Heart left ventricle (tissue), 16 donors: ENCODE data around the gene NIBAN1. TPM values are rescaled to one million over a fixed set of nuclear protein-coding genes. Genes with fewer than 3 reads are reported as not detected.

ENCODE experiments used
- ATAC-seq, 4 donors: fragments of 200-7000 bp; cut with Tn5 transposase; one replicate each; pipeline ENCODE4 v1.9.1; 2020 to 2022; ENCODE audit warnings: moderate library complexity in 4 of 4, mild to moderate bottlenecking in 3 of 4, moderate number of reproducible peaks in 1 of 4
- DNase-seq, 5 donors: peaks; one replicate each; pipeline ENCODE4 v3.0.0-alpha.2; 2020
- H3K27ac ChIP-seq, 12 donors: fragments of 200-600 bp; sonication (generic) in 4 of 12; one replicate each; pipeline versions ENCODE4 v1.5.0 to v1.8.0; 2016 to 2022; ENCODE audit warnings: mild to moderate bottlenecking in 2 of 12
- H3K27me3 ChIP-seq, 9 donors: fragments of 200-600 bp; sonication (generic) in 2 of 9; one replicate each; pipeline versions ENCODE4 v1.5.1 to v1.8.0; 2016 to 2022; ENCODE audit warnings: mild to moderate bottlenecking in 3 of 9
- H3K36me3 ChIP-seq, 9 donors: fragments of 200-600 bp; sonication (generic) in 2 of 9; one replicate each; pipeline versions ENCODE4 v1.5.0 to v1.8.0; 2018 to 2022; ENCODE audit warnings: mild to moderate bottlenecking in 2 of 9
- H3K4me1 ChIP-seq, 12 donors: fragments of 200-600 bp; sonication (generic) in 4 of 12; one replicate each; pipeline versions ENCODE4 v1.5.0 to v1.8.0; 2016 to 2022; ENCODE audit warnings: mild to moderate bottlenecking in 3 of 12
- H3K4me3 ChIP-seq, 12 donors: fragments of 200-600 bp; sonication (generic) in 4 of 12; one replicate each; pipeline versions ENCODE4 v1.5.0 to v1.8.0; 2017 to 2022; ENCODE audit warnings: mild to moderate bottlenecking in 9 of 12, moderate library complexity in 4 of 12
- H3K9me3 ChIP-seq, 12 donors: fragments of 200-600 bp; sonication (generic) in 4 of 12; one replicate each; pipeline versions ENCODE4 v1.5.0 to v1.8.0; 2016 to 2022; ENCODE audit warnings: mild to moderate bottlenecking in 1 of 12
- CTCF ChIP-seq, 12 donors: fragments of 200-600 bp; sonication (generic) in 4 of 12; IDR thresholded peaks; one replicate each; pipeline versions ENCODE4 v1.5.0 to v1.8.0; 2018 to 2022; ENCODE audit warnings: antibody characterized with exemption in 12 of 12, mild to moderate bottlenecking in 5 of 12
- POLR2A ChIP-seq, 2 donors: fragments of 450-650 bp; IDR thresholded peaks; one replicate each; pipeline ENCODE4 v1.6.1; 2017; ENCODE audit warnings: antibody characterized with exemption in 2 of 2, mild to moderate bottlenecking in 2 of 2, moderate library complexity in 2 of 2
- WGBS, 4 donors: extraction: QIAGEN DNeasy Blood & Tissue Kit in 2 of 4; methylation state at CpG; one replicate each; pipeline versions ENCODE4 v1.1.5 to v1.1.7; 2013 to 2018; 5-methylcytosine and 5-hydroxymethylcytosine counted together
- intact Hi-C, 10 donors: fragments of 100-400 bp; cut with DNase I; formaldehyde crosslinking; loops; one replicate each; pipeline versions ENCODE4 v1.11.1 to v1.14.2; 2022
- polyA plus RNA-seq, 2 donors: library from polyadenylated mRNA; stranded (reverse); fragments of 200-250 nt; gene quantifications; one replicate each; pipeline ENCODE4 v1.2.3, GENCODE V29; 2013
- total RNA-seq, 9 donors: library from RNA; depleted of rRNA in 2 of 9; stranded (reverse); fragments of >200 nt in 2 of 9; fragmentation: NEBNext Ultra II Directional in 3 of 9; extraction: Animal tissue kit (Norgen Biotek cat#: 25700) in 3 of 9; gene quantifications; one replicate each; pipeline versions ENCODE4 v1.1.0 to v1.2.4, GENCODE V29; 2016 to 2023
- donor health status: ischemic (EF 13 %, LVEDD 7.1; RV severe dilation, severe dysfunction).
- donor health status: healthy with polysubstance abuse.
- donor health status: DM: no; HTN: yes; CAD: no.
- donor health status: DM: no; HTN: no; CAD: no.
- donor health status: ischemic (EF 25% LVEDD 6.9; RV normal size, moderate dysfunction).
- donor health status: ischemic (EF 25% LVEDD 5.7; RV mildly dilated, moderate dysfunction).
- donor health status: healthy.
- donor health status: DM: yes; HTN: yes; CAD: no.
- donor health status: ischemic (EF 35%, LVEDD 5.7; RV mildly dilated, moderate dysfunction).
- donor health status: nonischemic (EF 11% LVEDD 7.7; RV severe dilation, severe dysfunction).
- donor health status: DM: yes; HTN: yes; CAD: no.
- donor health status: PGD.
- donor health status: ischemic (EF 29% LVEDD 5.4; RV normal size, mild dysfunction).
- donor health status: nonischemic (EF 23%, LVEDD 6.1; RV moderate dilation, normal function).

Gene NIBAN1
- total and polyA plus RNA-seq, 11 donors, result 86.0 to 609 (median 278) TPM

- no peaks in the 10 kb centered on the region for H3K27me3 ChIP-seq
- WGBS, 4 donors, result 93 to 96% (median 94%) methylated on average over 7 of the region's 7 CpGs
- no peak for ATAC-seq
- intact Hi-C loops, result loop anchor here in 1 of 10 donors (5.0 kb wide), 1 partner anchor 50 kb away; no protein-coding TSS in a partner anchor
- H3K36me3 ChIP-seq, result peaks cover 0 to 14% (median 0%) of the 10 kb centered on the region in 9 donors
- no peak for TF ChIP-seq CTCF (IDR thresholded peaks at IDR 0.05)
- no peak for TF ChIP-seq POLR2A (IDR thresholded peaks at IDR 0.05)
- no peak for DNase-seq
- H3K27ac ChIP-seq, result no peak overlapping the region
- no peaks in the 10 kb centered on the region for H3K9me3 ChIP-seq
- no peak overlapping the region for H3K4me3 ChIP-seq
- peaks cover 0 to 75% (median 34%) of the 10 kb centered on the region in 12 donors for H3K4me1 ChIP-seq
Measured at GRCh38 chr1:184932319-184932718, 42.0 kb downstream of the NIBAN1 start.

- Histone ChIP-seq H3K27me3 (no peaks in the 10 kb centered on the region), H3K4me3 (no peak overlapping the region), H3K36me3 (peaks cover 0 to 17% (median 0%) of the 10 kb centered on the region in 9 donors), H3K9me3 (peaks cover 0 to 4% (median 0%) of the 10 kb centered on the region in 12 donors), H3K27ac (no peak overlapping the region), H3K4me1 (peaks cover 0 to 68% (median 28%) of the 10 kb centered on the region in 12 donors)
- no peak for TF ChIP-seq CTCF (IDR thresholded peaks at IDR 0.05)
- TF ChIP-seq POLR2A (IDR thresholded peaks at IDR 0.05), result no peak
- intact Hi-C loops, result loop anchor here in 1 of 10 donors (5.0 kb wide), 1 partner anchor 49 kb away; no protein-coding TSS in a partner anchor
- no peak for DNase-seq
- WGBS, 4 donors, result 68 to 83% (median 74%) methylated on average over 1 of the region's 1 CpG
- no peak for ATAC-seq
Measured at GRCh38 chr1:184931566-184931965, 42.7 kb downstream of the NIBAN1 start.

GRCh38 chr1:184930645-184931044 lies 43.7 kb downstream of the NIBAN1 start:
- ATAC-seq (peak in 1 of 4 donors; percentile 28), DNase-seq (no peak)
- no peak overlapping the region for H3K4me3 ChIP-seq
- no peak for TF ChIP-seq CTCF (IDR thresholded peaks at IDR 0.05)
- peaks cover 0 to 5% (median 0%) of the 10 kb centered on the region in 12 donors for H3K9me3 ChIP-seq
- H3K27me3 ChIP-seq, result no peaks in the 10 kb centered on the region
- peaks cover 0 to 17% (median 0%) of the 10 kb centered on the region in 9 donors for H3K36me3 ChIP-seq
- 72 to 79% (median 75%) methylated on average over 3 of the region's 3 CpGs for WGBS, 4 donors
- peak overlapping the region in 6 of 12 donors; percentile 17 to 53 (median 24) for H3K27ac ChIP-seq
- H3K4me1 ChIP-seq, result peaks cover 0 to 59% (median 19%) of the 10 kb centered on the region in 12 donors
- intact Hi-C loops, result loop anchor here in 1 of 10 donors (5.0 kb wide), 1 partner anchor 48 kb away; no protein-coding TSS in a partner anchor

- H3K4me1 ChIP-seq, result peaks cover 0 to 54% (median 17%) of the 10 kb centered on the region in 12 donors
- DNase-seq (no peak), ATAC-seq (peak in 3 of 4 donors; percentile 16 to 53 (median 40))
- peaks cover 0 to 5% (median 0%) of the 10 kb centered on the region in 12 donors for H3K9me3 ChIP-seq
- peaks cover 0 to 17% (median 0%) of the 10 kb centered on the region in 9 donors for H3K36me3 ChIP-seq
- no peaks in the 10 kb centered on the region for H3K27me3 ChIP-seq
- H3K27ac ChIP-seq, result peak overlapping the region in 7 of 12 donors; percentile 17 to 53 (median 27)
- intact Hi-C loops, result loop anchor here in 1 of 10 donors (5.0 kb wide), 1 partner anchor 48 kb away; no protein-coding TSS in a partner anchor
- TF ChIP-seq POLR2A (IDR thresholded peaks at IDR 0.05), result no peak
- TF ChIP-seq CTCF (IDR thresholded peaks at IDR 0.05), result no peak
- H3K4me3 ChIP-seq, result no peak overlapping the region
- 41 to 60% (median 54%) methylated on average over 4 of the region's 4 CpGs for WGBS, 4 donors
Measured at GRCh38 chr1:184930232-184930631, 44.1 kb downstream of the NIBAN1 start.
